Breast epithelium (tissue), 3 donors: Measurements from ENCODE around the gene C9orf40.

Source experiments
- POLR2AphosphoS5 ChIP-seq, 3 donors: sonication (generic); formaldehyde crosslinking; IDR thresholded peaks; one replicate each; pipeline ENCODE4 v1.6.1; 2017; ENCODE audit warnings: antibody characterized with exemption in 3 of 3
- TF ChIP-seq, protein P1 (sequence below), 3 donors: fragments of 450-650 bp; IDR thresholded peaks; one replicate each; pipeline ENCODE4 v1.5.1; 2016 to 2017; ENCODE audit warnings: antibody characterized with exemption in 3 of 3, mild to moderate bottlenecking in 3 of 3, moderate library complexity in 3 of 3

DNA sequence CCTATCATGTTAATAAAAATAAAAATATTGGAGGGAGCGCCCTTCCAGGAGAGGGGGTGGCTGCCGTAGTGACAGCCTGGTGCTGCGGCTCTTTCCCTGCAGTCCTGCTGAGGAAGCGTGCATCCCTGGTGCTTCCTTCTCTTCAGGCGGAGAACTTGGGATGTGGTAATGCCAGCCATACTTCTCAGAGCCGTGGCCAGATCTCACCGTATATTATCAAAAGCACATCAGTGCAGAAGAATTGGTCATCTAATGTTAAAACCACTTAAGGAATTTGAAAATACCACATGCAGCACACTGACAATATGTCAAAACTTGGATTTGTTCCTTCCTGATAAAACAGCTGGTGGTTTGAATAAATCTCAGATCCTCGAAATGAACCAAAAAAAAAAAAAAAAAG lies 17.7 kb downstream of the C9orf40 start:
- TF ChIP-seq, protein P1, sequence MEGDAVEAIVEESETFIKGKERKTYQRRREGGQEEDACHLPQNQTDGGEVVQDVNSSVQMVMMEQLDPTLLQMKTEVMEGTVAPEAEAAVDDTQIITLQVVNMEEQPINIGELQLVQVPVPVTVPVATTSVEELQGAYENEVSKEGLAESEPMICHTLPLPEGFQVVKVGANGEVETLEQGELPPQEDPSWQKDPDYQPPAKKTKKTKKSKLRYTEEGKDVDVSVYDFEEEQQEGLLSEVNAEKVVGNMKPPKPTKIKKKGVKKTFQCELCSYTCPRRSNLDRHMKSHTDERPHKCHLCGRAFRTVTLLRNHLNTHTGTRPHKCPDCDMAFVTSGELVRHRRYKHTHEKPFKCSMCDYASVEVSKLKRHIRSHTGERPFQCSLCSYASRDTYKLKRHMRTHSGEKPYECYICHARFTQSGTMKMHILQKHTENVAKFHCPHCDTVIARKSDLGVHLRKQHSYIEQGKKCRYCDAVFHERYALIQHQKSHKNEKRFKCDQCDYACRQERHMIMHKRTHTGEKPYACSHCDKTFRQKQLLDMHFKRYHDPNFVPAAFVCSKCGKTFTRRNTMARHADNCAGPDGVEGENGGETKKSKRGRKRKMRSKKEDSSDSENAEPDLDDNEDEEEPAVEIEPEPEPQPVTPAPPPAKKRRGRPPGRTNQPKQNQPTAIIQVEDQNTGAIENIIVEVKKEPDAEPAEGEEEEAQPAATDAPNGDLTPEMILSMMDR (IDR thresholded peaks at IDR 0.05) = no peak
- no peak for TF ChIP-seq POLR2AphosphoS5 (IDR thresholded peaks at IDR 0.05)
